Thyroid gland (tissue), 4 donors: ENCODE measurements around the gene WNT9B.

Source experiments
- POLR2A ChIP-seq, 2 donors: fragments of 450-650 bp; IDR thresholded peaks; one replicate each; pipeline ENCODE4 v1.6.1; 2017; ENCODE audit warnings: antibody characterized with exemption in 2 of 2, mild to moderate bottlenecking in 2 of 2, moderate library complexity in 1 of 2
- TF ChIP-seq, protein P1 (sequence below), 6 experiments: fragments of 200-600 bp in 3 of 6; fragments of 450-650 bp in 3 of 6; sonication (generic) in 3 of 6; IDR thresholded peaks; one replicate each; pipeline ENCODE4 v1.5.1; 2016 to 2019; ENCODE audit warnings: antibody characterized with exemption in 6 of 6, mild to moderate bottlenecking in 2 of 6, inconsistent platforms in 1 of 6, moderate library complexity in 1 of 6

GRCh38 chr17:46809110-46809571, 42.2 kb upstream of the WNT9B start:
- no peak for TF ChIP-seq POLR2A (IDR thresholded peaks at IDR 0.05)
- TF ChIP-seq, protein P1, sequence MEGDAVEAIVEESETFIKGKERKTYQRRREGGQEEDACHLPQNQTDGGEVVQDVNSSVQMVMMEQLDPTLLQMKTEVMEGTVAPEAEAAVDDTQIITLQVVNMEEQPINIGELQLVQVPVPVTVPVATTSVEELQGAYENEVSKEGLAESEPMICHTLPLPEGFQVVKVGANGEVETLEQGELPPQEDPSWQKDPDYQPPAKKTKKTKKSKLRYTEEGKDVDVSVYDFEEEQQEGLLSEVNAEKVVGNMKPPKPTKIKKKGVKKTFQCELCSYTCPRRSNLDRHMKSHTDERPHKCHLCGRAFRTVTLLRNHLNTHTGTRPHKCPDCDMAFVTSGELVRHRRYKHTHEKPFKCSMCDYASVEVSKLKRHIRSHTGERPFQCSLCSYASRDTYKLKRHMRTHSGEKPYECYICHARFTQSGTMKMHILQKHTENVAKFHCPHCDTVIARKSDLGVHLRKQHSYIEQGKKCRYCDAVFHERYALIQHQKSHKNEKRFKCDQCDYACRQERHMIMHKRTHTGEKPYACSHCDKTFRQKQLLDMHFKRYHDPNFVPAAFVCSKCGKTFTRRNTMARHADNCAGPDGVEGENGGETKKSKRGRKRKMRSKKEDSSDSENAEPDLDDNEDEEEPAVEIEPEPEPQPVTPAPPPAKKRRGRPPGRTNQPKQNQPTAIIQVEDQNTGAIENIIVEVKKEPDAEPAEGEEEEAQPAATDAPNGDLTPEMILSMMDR (IDR thresholded peaks at IDR 0.05): no peak
